ENCODE measurements around the gene SHD. TPM values are rescaled to one million over a fixed set of nuclear protein-coding genes. Genes with fewer than 3 reads are reported as not detected.
"Not testable (repeated sequence)": the region's sequence is repeated elsewhere in the genome, so short reads cannot be mapped to it uniquely, and the experiment has no call there.

SHD gene
- total and polyA plus RNA-seq, 2 experiments from 2014 or later = 3.4 TPM; not detected in 1

- H3K9me3 ChIP-seq (ENCODE audit: low read depth) = no peaks in the 10 kb centered on the region
- H3K27ac ChIP-seq = no peak overlapping the region
- TF ChIP-seq CTCF (IDR thresholded peaks at IDR 0.05; ENCODE audit: poor library complexity) (no peak), EZH2 (IDR thresholded peaks at IDR 0.05; ENCODE audit: borderline replicate concordance) (no peak), EZH2phosphoT487 (IDR thresholded peaks at IDR 0.05; ENCODE audit: low read depth, severe bottlenecking, unreplicated experiment) (no peak)
- no peak for DNase-seq (ENCODE audit: low spot score)
- no peaks in the 10 kb centered on the region for H3K79me2 ChIP-seq
- H3K27me3 ChIP-seq = peaks cover 10% of the 10 kb centered on the region
- no peak overlapping the region for H3K4me2 ChIP-seq
- no peak overlapping the region for H3K4me3 ChIP-seq
- WGBS (ENCODE audit: low lambda C conversion rate, missing lambda C conversion rate) = 81% methylated on average over 6 of the region's 10 CpGs
- H3K9me2 ChIP-seq (replicated peaks; ENCODE audit: insufficient read depth) = no peaks in the 10 kb centered on the region
- H4K20me1 ChIP-seq (ENCODE audit: insufficient read depth, poor library complexity, severe bottlenecking) = no peaks in the 10 kb centered on the region
- no peaks in the 10 kb centered on the region for H3K4me1 ChIP-seq (ENCODE audit: insufficient read depth)
- no peaks in the 10 kb centered on the region for H3K36me3 ChIP-seq (replicated peaks; ENCODE audit: insufficient read depth, low read depth)
- H2AFZ ChIP-seq = no peak overlapping the region
Measured at GRCh38 chr19:4272894-4273293, 6.2 kb upstream of the SHD start.

- peaks cover 24% of the 10 kb centered on the region for H3K27me3 ChIP-seq
- not testable (repeated sequence) for H3K9me2 ChIP-seq (replicated peaks; ENCODE audit: insufficient read depth); H3K4me2 ChIP-seq; H3K36me3 ChIP-seq (replicated peaks; ENCODE audit: insufficient read depth, low read depth); H3K9me3 ChIP-seq (ENCODE audit: low read depth); H3K4me1 ChIP-seq (ENCODE audit: insufficient read depth); H3K27ac ChIP-seq; H3K79me2 ChIP-seq; H4K20me1 ChIP-seq (ENCODE audit: insufficient read depth, poor library complexity, severe bottlenecking); H3K4me3 ChIP-seq; H2AFZ ChIP-seq; DNase-seq (ENCODE audit: low spot score)
- 98% methylated on average over 6 of the region's 6 CpGs for WGBS (ENCODE audit: low lambda C conversion rate, missing lambda C conversion rate)
Measured at GRCh38 chr19:4274321-4274686, 4.8 kb upstream of the SHD start.

GRCh38 chr19:4277191-4277696, 1.8 kb upstream of the SHD start:
- H2AFZ ChIP-seq = no peak overlapping the region
- peaks cover 7% of the 10 kb centered on the region for H3K4me1 ChIP-seq (ENCODE audit: insufficient read depth)
- TF ChIP-seq EZH2phosphoT487 (IDR thresholded peaks at IDR 0.05; ENCODE audit: low read depth, severe bottlenecking, unreplicated experiment) (no peak), EZH2 (IDR thresholded peaks at IDR 0.05; ENCODE audit: borderline replicate concordance) (no peak), CTCF (IDR thresholded peaks at IDR 0.05; ENCODE audit: poor library complexity) (no peak)
- H4K20me1 ChIP-seq (ENCODE audit: insufficient read depth, poor library complexity, severe bottlenecking) = no peaks in the 10 kb centered on the region
- H3K27ac ChIP-seq = no peak overlapping the region
- no peak for DNase-seq (ENCODE audit: low spot score)
- H3K27me3 ChIP-seq = peaks cover 47% of the 10 kb centered on the region
- H3K79me2 ChIP-seq = no peaks in the 10 kb centered on the region
- 34% methylated on average over 16 of the region's 16 CpGs for WGBS (ENCODE audit: low lambda C conversion rate, missing lambda C conversion rate)
- no peaks in the 10 kb centered on the region for H3K36me3 ChIP-seq (replicated peaks; ENCODE audit: insufficient read depth, low read depth)
- no peak overlapping the region for H3K4me2 ChIP-seq
- H3K9me2 ChIP-seq (replicated peaks; ENCODE audit: insufficient read depth) = no peaks in the 10 kb centered on the region
- no peaks in the 10 kb centered on the region for H3K9me3 ChIP-seq (ENCODE audit: low read depth)
- H3K4me3 ChIP-seq = no peak overlapping the region

GRCh38 chr19:4278010-4278409, 1.1 kb upstream of the SHD start:
- DNase-seq (ENCODE audit: low spot score) = no peak
- 24% methylated on average over 4 of the region's 4 CpGs for WGBS (ENCODE audit: low lambda C conversion rate, missing lambda C conversion rate)
- no peak overlapping the region for H3K4me3 ChIP-seq
- H2AFZ ChIP-seq = no peak overlapping the region
- no peak overlapping the region for H3K27ac ChIP-seq
- TF ChIP-seq EZH2phosphoT487 (IDR thresholded peaks at IDR 0.05; ENCODE audit: low read depth, severe bottlenecking, unreplicated experiment) (no peak), EZH2 (IDR thresholded peaks at IDR 0.05; ENCODE audit: borderline replicate concordance) (no peak), CTCF (IDR thresholded peaks at IDR 0.05; ENCODE audit: poor library complexity) (no peak)
- no peaks in the 10 kb centered on the region for H4K20me1 ChIP-seq (ENCODE audit: insufficient read depth, poor library complexity, severe bottlenecking)
- no peaks in the 10 kb centered on the region for H3K79me2 ChIP-seq
- no peaks in the 10 kb centered on the region for H3K36me3 ChIP-seq (replicated peaks; ENCODE audit: insufficient read depth, low read depth)
- peaks cover 47% of the 10 kb centered on the region for H3K27me3 ChIP-seq
- no peaks in the 10 kb centered on the region for H3K9me3 ChIP-seq (ENCODE audit: low read depth)
- peaks cover 7% of the 10 kb centered on the region for H3K4me1 ChIP-seq (ENCODE audit: insufficient read depth)
- H3K9me2 ChIP-seq (replicated peaks; ENCODE audit: insufficient read depth) = no peaks in the 10 kb centered on the region
- no peak overlapping the region for H3K4me2 ChIP-seq

All from hepatocyte (in vitro differentiated cells).